ENCODE data around the gene PCLO. TPM values are rescaled to one million over a fixed set of nuclear protein-coding genes. Genes with fewer than 3 reads are reported as not detected.

PCLO gene
- total and polyA plus RNA-seq, 2 of the 8 experiments (the other 6 are each of a cell fraction or from before 2014, with no cell fraction given): 1.5 to 3.2 TPM

DNA sequence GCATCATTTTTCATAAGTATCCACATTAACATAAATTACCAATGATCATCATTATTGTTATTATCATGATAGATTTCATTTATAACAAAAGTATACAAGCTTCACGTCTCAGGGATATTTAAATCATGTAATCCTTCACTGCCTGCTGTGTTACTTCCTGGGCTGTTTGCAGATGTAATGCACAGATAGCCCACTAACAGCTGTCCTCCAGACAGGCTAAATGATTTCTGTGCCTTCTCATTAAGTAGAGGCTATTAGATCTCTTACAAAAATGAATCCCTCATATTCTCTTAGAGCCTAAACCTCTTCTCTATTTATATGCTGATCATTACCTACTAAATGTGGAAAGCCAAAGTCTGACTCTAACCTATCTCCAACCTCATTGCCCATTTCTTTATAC, 9.3 kb downstream of the PCLO start (continued):
- TF ChIP-seq KDM1A (IDR thresholded peaks at IDR 0.05; ENCODE audit: borderline replicate concordance, low read length) (no peak), CTBP2 (IDR thresholded peaks at IDR 0.05; ENCODE audit: borderline replicate concordance, insufficient read depth, insufficient read length, low read length) (no peak), POLR2A (IDR thresholded peaks at IDR 0.05; ENCODE audit: control extremely low read depth in 1 of 2, low read depth in 2 of 2, low read length in 2 of 2) (no peak), MAFK (IDR thresholded peaks at IDR 0.05; ENCODE audit: low read depth, low read length) (no peak), SRF (IDR thresholded peaks at IDR 0.05; ENCODE audit: low read depth, low read length) (no peak)
- TF ChIP-seq, protein P1, sequence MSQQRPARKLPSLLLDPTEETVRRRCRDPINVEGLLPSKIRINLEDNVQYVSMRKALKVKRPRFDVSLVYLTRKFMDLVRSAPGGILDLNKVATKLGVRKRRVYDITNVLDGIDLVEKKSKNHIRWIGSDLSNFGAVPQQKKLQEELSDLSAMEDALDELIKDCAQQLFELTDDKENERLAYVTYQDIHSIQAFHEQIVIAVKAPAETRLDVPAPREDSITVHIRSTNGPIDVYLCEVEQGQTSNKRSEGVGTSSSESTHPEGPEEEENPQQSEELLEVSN (IDR thresholded peaks at IDR 0.05): no peak
